ENCODE results near the gene GOLT1A. TPM values are rescaled to one million over a fixed set of nuclear protein-coding genes. Genes with fewer than 3 reads are reported as not detected.

GOLT1A gene
- total RNA-seq, 1 experiment from 2014 or later = 0.49 TPM

GRCh38 chr1:204157962-204158361 lies 55.8 kb downstream of the GOLT1A start:
- ATAC-seq = no peak
- DNase-seq (ENCODE audit: low read depth, low spot score) = no peak
- H3K27ac ChIP-seq (ENCODE audit: low read length) = no peak overlapping the region
- no peak for TF ChIP-seq TCF7L2 (IDR thresholded peaks at IDR 0.05; ENCODE audit: low read depth, low read length)
- TF ChIP-seq, protein P1, sequence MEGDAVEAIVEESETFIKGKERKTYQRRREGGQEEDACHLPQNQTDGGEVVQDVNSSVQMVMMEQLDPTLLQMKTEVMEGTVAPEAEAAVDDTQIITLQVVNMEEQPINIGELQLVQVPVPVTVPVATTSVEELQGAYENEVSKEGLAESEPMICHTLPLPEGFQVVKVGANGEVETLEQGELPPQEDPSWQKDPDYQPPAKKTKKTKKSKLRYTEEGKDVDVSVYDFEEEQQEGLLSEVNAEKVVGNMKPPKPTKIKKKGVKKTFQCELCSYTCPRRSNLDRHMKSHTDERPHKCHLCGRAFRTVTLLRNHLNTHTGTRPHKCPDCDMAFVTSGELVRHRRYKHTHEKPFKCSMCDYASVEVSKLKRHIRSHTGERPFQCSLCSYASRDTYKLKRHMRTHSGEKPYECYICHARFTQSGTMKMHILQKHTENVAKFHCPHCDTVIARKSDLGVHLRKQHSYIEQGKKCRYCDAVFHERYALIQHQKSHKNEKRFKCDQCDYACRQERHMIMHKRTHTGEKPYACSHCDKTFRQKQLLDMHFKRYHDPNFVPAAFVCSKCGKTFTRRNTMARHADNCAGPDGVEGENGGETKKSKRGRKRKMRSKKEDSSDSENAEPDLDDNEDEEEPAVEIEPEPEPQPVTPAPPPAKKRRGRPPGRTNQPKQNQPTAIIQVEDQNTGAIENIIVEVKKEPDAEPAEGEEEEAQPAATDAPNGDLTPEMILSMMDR (IDR thresholded peaks at IDR 0.05) = no peak
- TF ChIP-seq SIN3A (IDR thresholded peaks at IDR 0.05; ENCODE audit: borderline replicate concordance, insufficient read depth, low read depth, low read length) = no peak
- TF ChIP-seq POLR2AphosphoS5 (IDR thresholded peaks at IDR 0.05; ENCODE audit: low read depth, low read length) = no peak
- no peak for TF ChIP-seq REST (IDR thresholded peaks at IDR 0.05; ENCODE audit: insufficient read depth in 1 of 2, low read depth in 2 of 2, low read length in 1 of 2)
- POLR2A ChIA-PET = no interaction called here
- CTCF ChIA-PET = interaction anchor here (0.7 kb wide), 1 partner anchor 125 kb away, joined by 7 read pairs; no protein-coding TSS in a partner anchor
- no peaks in the 10 kb centered on the region for H3K27me3 ChIP-seq (ENCODE audit: control insufficient read depth, insufficient read depth, low read length)
- no peaks in the 10 kb centered on the region for H3K9me3 ChIP-seq (ENCODE audit: control insufficient read depth, insufficient read depth, low read depth, low read length)
- in situ Hi-C loops (cut with HindIII; ENCODE audit: low pct_unique_long_range_greater_than_20kb, low sequenced_read_pairs) = no loop called here
- intact Hi-C loops (cut with micrococcal nuclease; ENCODE audit: unreplicated experiment) = no loop called here
- BruUV-seq (replicated peaks) = no TSS peak
- no peaks in the 10 kb centered on the region for H3K36me3 ChIP-seq (ENCODE audit: control insufficient read depth, insufficient read depth, low read length)
- H3K4me3 ChIP-seq (ENCODE audit: low read depth in 2 of 2, low read length in 2 of 2) = no peak overlapping the region
- H3K4me1 ChIP-seq (ENCODE audit: control insufficient read depth, insufficient read depth, low read length) = no peaks in the 10 kb centered on the region; the same call in 1 of the 2 replicates

GRCh38 chr1:204155881-204156280 lies 57.9 kb downstream of the GOLT1A start:
- in situ Hi-C loops (cut with HindIII; ENCODE audit: low pct_unique_long_range_greater_than_20kb, low sequenced_read_pairs) = no loop called here
- POLR2A ChIA-PET = no interaction called here
- TF ChIP-seq POLR2AphosphoS5 (IDR thresholded peaks at IDR 0.05; ENCODE audit: low read depth, low read length) = no peak
- TF ChIP-seq SIN3A (IDR thresholded peaks at IDR 0.05; ENCODE audit: borderline replicate concordance, insufficient read depth, low read depth, low read length) = no peak
- no peak for TF ChIP-seq REST (IDR thresholded peaks at IDR 0.05; ENCODE audit: insufficient read depth in 1 of 2, low read depth in 2 of 2, low read length in 1 of 2)
- TF ChIP-seq, protein P1 (IDR thresholded peaks at IDR 0.05) = no peak
- TF ChIP-seq TCF7L2 (IDR thresholded peaks at IDR 0.05; ENCODE audit: low read depth, low read length) = no peak

More at GRCh38 chr1:204155881-204156280, 57.9 kb downstream of the GOLT1A start:
- H3K27ac ChIP-seq (ENCODE audit: low read length) = no peak overlapping the region
- CTCF ChIA-PET = no interaction called here
- no peaks in the 10 kb centered on the region for H3K36me3 ChIP-seq (ENCODE audit: control insufficient read depth, insufficient read depth, low read length)
- H3K4me3 ChIP-seq (ENCODE audit: low read depth in 2 of 2, low read length in 2 of 2) = no peak overlapping the region
- intact Hi-C loops (cut with micrococcal nuclease; ENCODE audit: unreplicated experiment) = no loop called here
- H3K4me1 ChIP-seq (ENCODE audit: control insufficient read depth, insufficient read depth, low read length) = no peaks in the 10 kb centered on the region
- no peaks in the 10 kb centered on the region for H3K9me3 ChIP-seq (ENCODE audit: control insufficient read depth, insufficient read depth, low read depth, low read length)
- H3K27me3 ChIP-seq (ENCODE audit: control insufficient read depth, insufficient read depth, low read length) = no peaks in the 10 kb centered on the region; the same call in 1 of the 2 replicates
- DNase-seq (ENCODE audit: low read depth, low spot score) (no peak), ATAC-seq (no peak)
- no TSS peak for BruUV-seq (replicated peaks)
